Measurements from ENCODE around the gene PTER. TPM values are rescaled to one million over a fixed set of nuclear protein-coding genes. Genes with fewer than 3 reads are reported as not detected.

Gene PTER
- total RNA-seq, 1 donor from 2014 or later: 1.7 TPM

Small RNA genes within 50 kb of the gene (small RNA-seq; reads per million reads assigned to genes)
- gene RNU2-18P (ENCODE audit: low replicate concordance): 1.7 reads per million, percentile 84 among the genes with 10 or more reads in this experiment

Other genes with a start within 250 kb of the PTER start
- gene C1QL3, start 84.9 kb downstream of the PTER start, total RNA-seq: 62.0 TPM

All from temporal lobe (tissue), 2 donors.